ENCODE data around the gene GLIS2.
A peak's percentile ranks its signal among the peaks of the same experiment; 100 is the strongest.

The GLIS2 gene

DNA sequence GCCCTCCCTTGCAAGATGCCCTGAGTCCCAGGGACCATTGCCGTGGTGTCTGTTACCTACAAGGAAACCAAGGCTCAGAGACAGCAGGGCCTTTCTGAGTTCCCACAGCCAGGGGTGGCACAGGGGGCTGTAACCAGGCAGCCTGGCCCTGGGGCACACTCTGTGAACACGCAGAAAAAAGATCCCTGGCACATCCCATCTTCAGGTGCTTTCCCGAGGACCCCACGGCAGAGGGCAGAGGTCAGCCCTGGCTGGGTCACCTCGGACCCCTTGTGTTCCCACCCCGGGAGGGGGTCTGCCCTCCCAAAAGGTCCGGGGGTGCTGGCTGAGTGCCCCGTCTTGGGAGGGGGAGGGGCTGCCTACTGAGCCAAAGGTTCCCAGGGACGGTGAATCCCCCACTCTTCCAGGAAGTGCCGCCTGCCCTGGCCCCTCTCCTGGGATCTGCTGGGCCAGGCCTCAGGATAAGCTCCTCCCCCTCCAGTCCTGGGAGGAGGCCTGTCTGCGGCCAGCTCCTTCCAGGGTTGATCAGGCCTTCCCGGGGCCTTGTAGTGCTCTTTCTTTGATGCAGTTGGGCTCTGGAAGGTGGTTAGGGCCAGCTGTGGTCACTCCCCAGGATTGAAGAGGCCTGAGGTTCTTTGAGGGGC is 8.1 kb downstream of the GLIS2 start (continued):
- peak; percentile 92 for TF ChIP-seq PRDM10 (tag by site-specific recombination; IDR thresholded peaks at IDR 0.05)
- no peak for TF ChIP-seq ZNF596 (tag by site-specific recombination; IDR thresholded peaks at IDR 0.05)
- TF ChIP-seq ZIC2 (tag by site-specific recombination; IDR thresholded peaks at IDR 0.05), result no peak
- 0 out of 2 replicates have a peak, but pooled peaks have one; percentile 28 for TF ChIP-seq ZBTB17 (tag by site-specific recombination; IDR thresholded peaks at IDR 0.05)
- TF ChIP-seq ZNF23 (tag by site-specific recombination; IDR thresholded peaks at IDR 0.05; ENCODE audit: borderline replicate concordance), result no peak
- TF ChIP-seq IKZF3 (tag by site-specific recombination; IDR thresholded peaks at IDR 0.05), result peak; percentile 79; the same call in 1 of the 2 replicates
- peak; percentile 17; the same call in 1 of the 2 replicates for TF ChIP-seq HIC1 (tag by site-specific recombination; IDR thresholded peaks at IDR 0.05)
- no peak for TF ChIP-seq ZNF16 (tag by site-specific recombination; IDR thresholded peaks at IDR 0.05; ENCODE audit: low read depth)

GRCh38 chr16:4324492-4325252 is 8.8 kb downstream of the GLIS2 start:
- Histone ChIP-seq H3K4me3 (ENCODE audit: low read depth, low read length) (no peak overlapping the region), H3K4me1 (ENCODE audit: control insufficient read depth, insufficient read depth, low read length) (no peaks in the 10 kb centered on the region), H3K36me3 (ENCODE audit: control insufficient read depth in 2 of 2, insufficient read depth in 1 of 2, low read length in 2 of 2) (no peaks in the 10 kb centered on the region), H3K9me3 (ENCODE audit: control insufficient read depth, insufficient read depth, low read depth, low read length) (no peaks in the 10 kb centered on the region), H3K27ac (ENCODE audit: extremely low read depth, low read depth, low read length) (no peak overlapping the region)
- ChIA-PET POLR2A (interaction anchor here (0.6 kb wide), 1 partner anchor 473 kb away, joined by 3 read pairs; no protein-coding TSS in a partner anchor), CTCF (interaction anchor here (0.9 kb wide), 1 partner anchor 70 kb away, joined by 3 read pairs; no protein-coding TSS in a partner anchor)
- TF ChIP-seq ZNF664 (tag by site-specific recombination; IDR thresholded peaks at IDR 0.05) (peak; percentile 91), IKZF3 (tag by site-specific recombination; IDR thresholded peaks at IDR 0.05) (no peak), ZNF157 (tag by site-specific recombination; IDR thresholded peaks at IDR 0.05) (no peak), ZIC2 (tag by site-specific recombination; IDR thresholded peaks at IDR 0.05) (0 out of 2 replicates have a peak, but pooled peaks have one; percentile 16)

GRCh38 chr16:4325253-4325758 is 9.4 kb downstream of the GLIS2 start:
- H3K4me1 ChIP-seq (ENCODE audit: control insufficient read depth, insufficient read depth, low read length), result no peaks in the 10 kb centered on the region
- no peaks in the 10 kb centered on the region for H3K36me3 ChIP-seq (ENCODE audit: control insufficient read depth in 2 of 2, insufficient read depth in 1 of 2, low read length in 2 of 2)
- H3K9me3 ChIP-seq (ENCODE audit: control insufficient read depth, insufficient read depth, low read depth, low read length), result no peaks in the 10 kb centered on the region
- H3K4me3 ChIP-seq (ENCODE audit: low read depth, low read length), result no peak overlapping the region
- ChIA-PET CTCF (interaction anchor here (0.7 to 1.1 kb wide), 3 partner anchors 16 to 250 kb away, joined by 3 read pairs; no protein-coding TSS in a partner anchor), POLR2A (no interaction called here)
- no peak overlapping the region for H3K27ac ChIP-seq (ENCODE audit: extremely low read depth, low read depth, low read length)
- no peak for TF ChIP-seq TSHZ1 (tag by site-specific recombination; IDR thresholded peaks at IDR 0.05; ENCODE audit: borderline replicate concordance)
- TF ChIP-seq ZNF513 (tag by site-specific recombination; IDR thresholded peaks at IDR 0.05), result no peak
- TF ChIP-seq, protein P1, sequence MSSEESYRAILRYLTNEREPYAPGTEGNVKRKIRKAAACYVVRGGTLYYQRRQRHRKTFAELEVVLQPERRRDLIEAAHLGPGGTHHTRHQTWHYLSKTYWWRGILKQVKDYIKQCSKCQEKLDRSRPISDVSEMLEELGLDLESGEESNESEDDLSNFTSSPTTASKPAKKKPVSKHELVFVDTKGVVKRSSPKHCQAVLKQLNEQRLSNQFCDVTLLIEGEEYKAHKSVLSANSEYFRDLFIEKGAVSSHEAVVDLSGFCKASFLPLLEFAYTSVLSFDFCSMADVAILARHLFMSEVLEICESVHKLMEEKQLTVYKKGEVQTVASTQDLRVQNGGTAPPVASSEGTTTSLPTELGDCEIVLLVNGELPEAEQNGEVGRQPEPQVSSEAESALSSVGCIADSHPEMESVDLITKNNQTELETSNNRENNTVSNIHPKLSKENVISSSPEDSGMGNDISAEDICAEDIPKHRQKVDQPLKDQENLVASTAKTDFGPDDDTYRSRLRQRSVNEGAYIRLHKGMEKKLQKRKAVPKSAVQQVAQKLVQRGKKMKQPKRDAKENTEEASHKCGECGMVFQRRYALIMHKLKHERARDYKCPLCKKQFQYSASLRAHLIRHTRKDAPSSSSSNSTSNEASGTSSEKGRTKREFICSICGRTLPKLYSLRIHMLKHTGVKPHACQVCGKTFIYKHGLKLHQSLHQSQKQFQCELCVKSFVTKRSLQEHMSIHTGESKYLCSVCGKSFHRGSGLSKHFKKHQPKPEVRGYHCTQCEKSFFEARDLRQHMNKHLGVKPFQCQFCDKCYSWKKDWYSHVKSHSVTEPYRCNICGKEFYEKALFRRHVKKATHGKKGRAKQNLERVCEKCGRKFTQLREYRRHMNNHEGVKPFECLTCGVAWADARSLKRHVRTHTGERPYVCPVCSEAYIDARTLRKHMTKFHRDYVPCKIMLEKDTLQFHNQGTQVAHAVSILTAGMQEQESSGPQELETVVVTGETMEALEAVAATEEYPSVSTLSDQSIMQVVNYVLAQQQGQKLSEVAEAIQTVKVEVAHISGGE (tag by site-specific recombination; conservative IDR thresholded peaks at IDR 0.05; ENCODE audit: low read depth), result no peak
- TF ChIP-seq RBAK (tag by site-specific recombination; IDR thresholded peaks at IDR 0.05), result no peak
- TF ChIP-seq ZNF24 (tag by site-specific recombination; IDR thresholded peaks at IDR 0.05), result no peak
